ENCODE results near the gene NFASC.

NFASC gene

DNA sequence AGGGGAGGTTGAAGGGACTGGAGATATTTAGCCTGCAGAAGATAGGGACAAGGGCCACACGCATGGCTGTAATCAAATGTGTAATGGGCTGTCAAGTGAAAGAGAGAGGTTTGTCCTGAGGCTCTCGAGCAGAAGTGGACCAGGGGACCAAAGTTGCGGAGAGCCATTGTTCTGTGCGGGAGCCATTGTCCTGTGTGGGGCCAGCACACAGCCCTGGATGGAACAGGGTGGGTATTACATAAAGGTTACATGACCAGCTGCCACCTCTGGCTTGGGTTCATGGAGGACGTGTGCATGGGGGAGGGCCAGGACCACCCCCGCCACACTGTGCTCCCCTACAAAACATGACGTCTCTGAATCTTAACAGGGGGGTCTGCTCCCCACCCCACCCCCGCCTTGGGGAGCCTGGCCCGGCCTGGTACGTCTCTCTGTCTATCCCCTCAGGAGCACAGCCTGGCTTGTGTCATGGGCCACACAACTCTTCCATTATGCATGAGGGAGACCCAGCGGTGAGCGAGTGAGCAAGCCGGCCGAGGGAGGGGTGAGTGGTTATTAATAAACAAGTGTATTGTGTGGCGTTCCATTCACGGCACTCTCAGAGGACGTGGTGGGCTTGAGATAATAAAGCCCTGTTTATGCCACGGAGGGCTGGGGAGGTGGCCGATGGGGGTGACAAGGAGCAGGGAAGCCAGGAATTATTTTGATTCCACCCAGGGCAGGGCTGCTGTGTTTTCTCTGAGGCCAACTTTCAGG, at the start of gene NFASC:
TSS of gene NFASC (plus strand) at position 703 of the 753 bp plus-strand sequence. CDS start 73,454 bp downstream, outside the sequence.
- DNase-seq = no peak

GRCh38 chr1:204821476-204821875, 49.2 kb upstream of the NFASC start:
- no peak for DNase-seq

GRCh38 chr1:204821924-204822323, 48.7 kb upstream of the NFASC start:
- DNase-seq = no peak

- no peak for DNase-seq
Observed at GRCh38 chr1:204826970-204827369, 43.7 kb upstream of the NFASC start.

- DNase-seq = peak; percentile 45
Observed at GRCh38 chr1:204828352-204828850, 42.3 kb upstream of the NFASC start.

DNA sequence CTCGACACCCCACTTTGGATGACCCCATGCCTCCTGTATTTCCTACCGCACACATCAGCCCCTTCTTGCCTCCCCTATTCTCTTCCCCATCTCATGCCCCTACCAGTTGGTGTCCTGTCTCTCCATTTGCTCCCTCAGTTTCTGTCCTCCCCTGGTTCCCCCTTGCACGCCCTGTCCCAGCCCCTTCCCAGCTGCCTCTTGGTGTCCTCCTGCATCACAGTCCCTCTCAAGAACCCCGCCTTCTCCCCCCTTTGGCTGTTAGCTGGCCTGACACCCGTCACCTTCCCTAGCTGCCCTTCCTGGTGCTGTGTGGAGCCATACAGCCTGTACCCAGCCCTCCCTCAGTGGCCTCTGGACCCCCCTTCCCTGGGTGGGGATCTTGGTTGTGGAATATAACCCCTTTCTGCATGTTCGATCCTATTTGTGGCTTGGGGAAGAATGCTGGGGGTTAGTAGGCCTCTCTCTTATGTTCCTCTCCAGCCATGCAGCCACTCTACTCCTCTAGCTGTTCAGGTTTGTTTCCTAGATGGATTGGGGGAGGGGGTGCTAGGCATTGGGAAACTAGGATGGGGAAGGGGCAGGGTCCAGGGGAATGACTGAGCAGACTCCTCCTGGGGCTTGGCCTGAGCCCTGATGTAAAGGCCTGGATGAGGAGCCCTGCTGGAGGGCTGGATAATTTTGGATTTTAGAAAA, 41.4 kb upstream of the NFASC start:
- DNase-seq = no peak

DNA sequence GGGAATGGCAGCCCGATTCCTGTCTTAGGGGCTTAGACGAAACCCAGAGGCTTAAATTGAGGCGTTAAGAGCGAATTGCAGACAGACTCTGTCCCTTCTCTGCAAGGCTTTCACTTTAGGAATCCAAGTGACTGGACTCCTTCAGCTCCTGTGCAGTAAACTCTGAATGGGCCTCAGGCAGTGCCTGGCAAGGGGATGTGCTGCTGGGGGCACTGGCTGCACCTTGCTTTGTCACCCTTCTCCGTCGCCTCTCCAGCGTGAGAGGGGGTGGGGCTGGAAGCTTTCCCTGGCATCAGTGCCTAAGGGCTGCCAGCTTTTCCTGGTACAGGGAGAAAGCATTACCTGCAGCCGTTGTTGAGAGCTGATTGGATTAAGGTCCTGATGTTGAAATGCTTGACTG, 39.9 kb upstream of the NFASC start:
- no peak for DNase-seq

GRCh38 chr1:204831186-204831585, 39.5 kb upstream of the NFASC start:
- no peak for DNase-seq

DNA sequence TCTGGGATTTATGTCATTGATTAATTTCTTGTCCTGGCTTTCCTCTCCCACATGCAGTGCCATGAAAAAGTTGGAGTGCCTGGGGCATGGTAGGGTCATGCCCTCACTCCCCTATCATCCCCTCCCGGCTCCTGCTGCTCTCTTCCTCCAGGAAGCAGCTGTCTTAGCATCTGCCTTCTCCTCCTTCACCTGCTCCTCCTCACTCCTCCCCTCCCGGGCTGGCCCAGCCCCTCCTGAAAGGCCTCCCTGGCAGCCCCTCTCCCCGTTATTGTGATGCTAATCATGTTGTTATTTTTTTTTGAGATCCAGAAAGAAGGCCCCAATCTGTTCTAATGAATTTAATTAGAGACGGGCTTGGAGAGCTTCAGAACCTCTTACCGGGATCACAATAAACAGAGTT, 36.3 kb upstream of the NFASC start:
- no peak for DNase-seq

GRCh38 chr1:204834752-204835151, 35.9 kb upstream of the NFASC start:
- DNase-seq = no peak

GRCh38 chr1:204835737-204836136, 34.9 kb upstream of the NFASC start:
- DNase-seq = no peak

DNA sequence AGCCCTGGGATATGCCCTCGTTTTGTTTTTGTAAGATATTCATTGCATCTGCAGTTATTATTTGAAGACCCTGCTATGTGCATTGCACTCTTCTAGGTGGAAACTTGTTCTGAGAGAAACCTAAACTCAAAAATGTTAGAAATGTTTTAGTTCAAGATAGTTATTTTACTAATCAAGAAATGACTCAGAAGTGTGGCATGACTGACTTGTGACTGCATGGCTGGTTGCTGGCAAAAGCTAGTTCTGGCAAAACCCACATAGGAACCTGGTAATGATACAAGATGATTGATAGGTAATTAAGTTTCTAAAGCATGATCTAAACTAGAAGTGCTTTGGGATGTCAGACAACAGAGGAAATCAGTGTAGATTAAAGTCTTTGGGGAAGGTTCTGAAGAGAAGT, 33.8 kb upstream of the NFASC start:
- DNase-seq = no peak

- peak; percentile 11 for DNase-seq
Observed at GRCh38 chr1:204837440-204838084, 33.1 kb upstream of the NFASC start.

- DNase-seq = no peak
Observed at GRCh38 chr1:204841316-204841715, 29.3 kb upstream of the NFASC start.

- DNase-seq = no peak
Observed at GRCh38 chr1:204841798-204842197, 28.9 kb upstream of the NFASC start.

GRCh38 chr1:204842369-204842768, 28.3 kb upstream of the NFASC start:
- no peak for DNase-seq

DNA sequence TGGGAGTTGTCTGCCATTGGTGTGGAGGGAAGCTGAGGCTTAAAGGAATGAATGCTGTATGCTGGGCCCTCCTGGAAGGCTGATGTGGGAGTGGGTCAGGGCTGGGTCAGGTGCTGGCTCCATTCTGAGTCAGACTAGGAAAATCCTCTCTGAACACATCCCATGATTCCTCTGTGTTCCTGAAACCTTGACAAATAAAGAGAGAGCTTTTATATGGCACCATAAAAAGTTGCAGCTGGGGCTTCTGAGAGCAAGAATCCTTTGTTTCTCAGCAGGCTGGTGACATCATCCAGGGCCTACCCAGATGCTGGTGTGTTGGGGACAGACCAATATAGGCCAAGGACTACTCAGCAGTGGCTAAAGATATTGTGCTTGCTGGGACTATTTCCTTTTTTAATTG, 27.8 kb upstream of the NFASC start:
- DNase-seq = no peak

GRCh38 chr1:204846546-204846945, 24.1 kb upstream of the NFASC start:
- DNase-seq = no peak

DNA sequence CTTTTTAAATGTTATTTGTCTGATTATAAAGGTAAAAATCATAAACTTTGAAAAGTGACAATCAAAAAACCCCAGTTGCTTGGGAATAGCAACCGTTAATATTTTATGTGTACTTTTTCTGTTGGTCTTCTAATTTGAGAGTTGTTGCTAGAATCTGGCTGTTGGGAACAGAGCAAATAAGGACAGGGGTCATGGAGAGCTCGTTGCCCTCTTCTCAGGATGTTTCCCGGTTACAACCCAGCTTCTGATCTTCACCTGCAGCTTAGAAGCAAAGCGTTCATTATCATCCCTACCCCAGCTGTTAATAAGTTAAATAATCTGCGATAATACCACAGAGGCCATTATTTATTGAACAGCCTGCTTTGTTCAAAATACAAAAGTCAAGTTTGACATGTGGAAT, 22.1 kb upstream of the NFASC start:
- no peak for DNase-seq

DNA sequence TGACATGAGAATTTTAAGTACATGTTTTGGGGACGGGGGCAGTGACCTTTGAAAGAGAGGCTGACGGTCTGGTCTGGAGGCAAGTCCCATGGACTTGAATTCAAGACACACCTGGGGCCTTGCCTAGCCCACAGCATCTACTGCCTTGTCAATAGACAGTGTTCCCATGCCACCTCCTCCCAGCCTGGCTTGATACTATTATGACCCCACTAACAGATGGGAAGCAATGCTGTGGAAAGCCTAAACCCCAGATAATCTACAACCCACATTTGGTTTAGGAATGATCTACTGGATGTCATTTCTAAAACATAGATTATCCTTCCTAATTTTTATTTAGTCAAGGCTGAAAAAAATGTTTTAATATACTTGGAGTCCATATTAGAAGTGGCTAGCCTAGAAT, 17.8 kb upstream of the NFASC start:
- no peak for DNase-seq

DNA sequence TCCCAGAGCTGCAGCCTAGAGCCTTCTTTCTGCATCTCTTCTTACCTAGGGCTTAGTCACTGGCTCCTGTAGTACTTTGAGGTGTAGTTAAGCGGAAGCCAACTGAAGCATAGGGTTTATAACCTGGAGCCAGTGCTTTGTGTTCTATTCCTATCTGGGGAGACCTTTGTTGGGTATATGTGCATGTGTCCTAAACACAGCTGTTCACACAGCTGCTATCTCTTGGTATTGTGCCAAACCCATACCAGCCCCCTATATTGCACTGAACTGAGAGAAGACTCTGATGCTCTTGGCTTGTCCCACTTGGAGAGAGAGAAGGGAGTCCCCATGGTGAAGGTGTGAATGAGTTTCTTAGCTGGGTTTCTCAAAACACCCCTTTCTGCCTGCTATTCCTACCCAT, 17.2 kb upstream of the NFASC start:
- DNase-seq = no peak

GRCh38 chr1:204854286-204854685, 16.4 kb upstream of the NFASC start:
- no peak for DNase-seq

- no peak for DNase-seq
Observed at GRCh38 chr1:204858363-204858821, 12.3 kb upstream of the NFASC start.

DNA sequence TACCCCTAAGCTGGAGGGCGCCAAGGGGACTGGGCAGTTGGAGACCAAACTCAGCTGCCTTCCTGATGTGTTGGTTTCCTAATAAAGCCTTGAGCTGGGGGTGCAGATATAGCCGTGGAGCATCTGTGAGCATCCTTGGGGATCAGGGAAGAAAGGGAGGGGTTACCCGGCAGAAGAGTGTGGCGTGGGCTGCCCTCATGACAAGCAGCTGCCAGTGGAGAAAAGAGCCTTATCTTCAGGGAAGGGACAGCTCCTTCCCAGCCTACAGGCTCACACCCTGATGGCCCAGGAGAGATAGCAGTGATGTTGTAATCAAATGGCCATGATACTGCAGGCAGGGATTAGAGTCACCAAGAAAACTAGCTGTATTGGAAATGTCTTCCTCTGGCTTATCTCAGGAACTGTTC, 10.8 kb upstream of the NFASC start:
- no peak for DNase-seq
